AG04450 (cell line): Measurements from ENCODE around the gene SLC2A11. TPM values are rescaled to one million over a fixed set of nuclear protein-coding genes. Genes with fewer than 3 reads are reported as not detected.
A peak's percentile ranks its signal among the peaks of the same experiment; 100 is the strongest.

ENCODE experiments used
- CTCF ChIA-PET: fragments of 300-600, 350-600 bp; formaldehyde crosslinking; extraction: SDS; loops from one replicate; lab custom pipeline; 2022; ENCODE audit warnings: antibody characterized with exemption, inconsistent platforms; lab: Charles Lee
- POLR2A ChIA-PET: fragments of 350-600 bp; formaldehyde crosslinking; extraction: SDS; loops from one replicate; lab custom pipeline; 2021; ENCODE audit warnings: antibody characterized with exemption, inconsistent platforms; lab: Yijun Ruan, JAX
- DNase-seq: peaks from one replicate; pipeline ENCODE4 v3.0.0-alpha.2; 2011; ENCODE audit warnings: low read depth, low spot score
- H3K27ac ChIP-seq: one replicate; pipeline ENCODE4 v1.5.1; 2012; ENCODE audit warnings: low read depth, low read length, control low read depth
- H3K27me3 ChIP-seq: one replicate; pipeline ENCODE4 v1.6.0; 2012; ENCODE audit warnings: low read length; ENCODE audit not compliant: control insufficient read depth, insufficient read depth
- H3K4me3 ChIP-seq: 2 replicates; pipeline ENCODE4 v1.5.1; 2011; ENCODE audit warnings: mild to moderate bottlenecking, low read depth, low read length, control low read depth
- H3K9me3 ChIP-seq: 2 replicates; pipeline ENCODE4 v1.5.1; 2012; ENCODE audit warnings: low read length; ENCODE audit not compliant: control insufficient read depth, insufficient read depth
- CTCF ChIP-seq: IDR thresholded peaks from 2 replicates; pipeline ENCODE4 v1.5.1; 2011; ENCODE audit warnings: low read depth, low read length, control low read depth, inconsistent platforms
- polyA plus RNA-seq: library from polyadenylated mRNA; depleted of rRNA; stranded (reverse); fragments of >200 nt; gene quantifications from 2 replicates; pipeline ENCODE4 v1.2.3, GENCODE V29; 2011

The SLC2A11 gene
- polyA plus RNA-seq, 1 experiment = 7.5 TPM

GRCh38 chr22:23910496-23911190, 53.0 kb downstream of the SLC2A11 start:
- ChIA-PET POLR2A (no interaction called here), CTCF (interaction anchor here (3.0 kb wide), 1 partner anchor 17 kb away, joined by 20 read pairs; the partner anchor contains the start of gene MIF)
- H3K27ac ChIP-seq = no peak overlapping the region

GRCh38 chr22:23911318-23911980, 53.8 kb downstream of the SLC2A11 start:
- CTCF ChIA-PET = interaction anchor here (3.0 kb wide), 1 partner anchor 17 kb away, joined by 20 read pairs; the partner anchor contains the start of gene MIF
- Histone ChIP-seq H3K4me3 (no peak overlapping the region), H3K27ac (no peak overlapping the region)

More at GRCh38 chr22:23910496-23911190, 53.0 kb downstream of the SLC2A11 start:
- H3K9me3 ChIP-seq = no peaks in the 10 kb centered on the region
- peaks cover 15% of the 10 kb centered on the region for H3K27me3 ChIP-seq
- no peak for TF ChIP-seq CTCF
- H3K4me3 ChIP-seq = no peak overlapping the region
- no peak for DNase-seq

GRCh38 chr22:23912293-23912903, 54.7 kb downstream of the SLC2A11 start:
- POLR2A ChIA-PET = no interaction called here
- Histone ChIP-seq H3K27ac (no peak overlapping the region), H3K4me3 (no peak overlapping the region), H3K9me3 (no peaks in the 10 kb centered on the region), H3K27me3 (peaks cover 5% of the 10 kb centered on the region)
- no peak for TF ChIP-seq CTCF
- CTCF ChIA-PET = interaction anchor here (0.5 to 2.0 kb wide), 3 partner anchors 18 to 62 kb away, joined by 3 to 5 read pairs (median 4); partner anchors contain the start of gene MIF
- no peak for DNase-seq

More at GRCh38 chr22:23911318-23911980, 53.8 kb downstream of the SLC2A11 start:
- no peaks in the 10 kb centered on the region for H3K9me3 ChIP-seq
- POLR2A ChIA-PET = no interaction called here
- H3K27me3 ChIP-seq = peaks cover 8% of the 10 kb centered on the region
- TF ChIP-seq CTCF = no peak
- no peak for DNase-seq

GRCh38 chr22:23913306-23913660, 55.6 kb downstream of the SLC2A11 start:
- ChIA-PET POLR2A (interaction anchor here (0.6 to 1.1 kb wide), 6 partner anchors 8 to 211 kb away, joined by 3 to 23 read pairs (median 3); partner anchors contain the start of gene MIF), CTCF (interaction anchor here (1.2 to 2.0 kb wide), 3 partner anchors 19 to 63 kb away, joined by 4 to 5 read pairs (median 4); partner anchors contain the start of gene MIF)
- Histone ChIP-seq H3K9me3 (no peaks in the 10 kb centered on the region), H3K27me3 (peaks cover 1% of the 10 kb centered on the region), H3K4me3 (peak overlapping the region; percentile 78), H3K27ac (peak overlapping the region; percentile 85)
- no peak for TF ChIP-seq CTCF
- no peak for DNase-seq
